GM13977 (cell line): ENCODE measurements around the gene ITPR3.

Experiments used
- DNase-seq: peaks from one replicate; pipeline ENCODE4 v3.0.0; 2012; ENCODE audit warnings: low spot score
- in situ Hi-C: fragments of 300-500 bp; cut with MboI; formaldehyde crosslinking; loops from one replicate; pipeline ENCODE4 v1.12.0; 2022; ENCODE audit warnings: low sequenced_read_pairs, low pct_unique_long_range_greater_than_20kb, mixed read lengths, inconsistent platforms; ENCODE audit not compliant: unreplicated experiment
- TF ChIP-seq, protein P1 (sequence below): IDR thresholded peaks from 2 replicates; pipeline ENCODE4 v1.5.1; 2012; ENCODE audit warnings: mild to moderate bottlenecking, control low read depth; ENCODE audit not compliant: insufficient read depth; ENCODE audit errors: extremely low read depth, missing control alignments

Gene ITPR3

DNA sequence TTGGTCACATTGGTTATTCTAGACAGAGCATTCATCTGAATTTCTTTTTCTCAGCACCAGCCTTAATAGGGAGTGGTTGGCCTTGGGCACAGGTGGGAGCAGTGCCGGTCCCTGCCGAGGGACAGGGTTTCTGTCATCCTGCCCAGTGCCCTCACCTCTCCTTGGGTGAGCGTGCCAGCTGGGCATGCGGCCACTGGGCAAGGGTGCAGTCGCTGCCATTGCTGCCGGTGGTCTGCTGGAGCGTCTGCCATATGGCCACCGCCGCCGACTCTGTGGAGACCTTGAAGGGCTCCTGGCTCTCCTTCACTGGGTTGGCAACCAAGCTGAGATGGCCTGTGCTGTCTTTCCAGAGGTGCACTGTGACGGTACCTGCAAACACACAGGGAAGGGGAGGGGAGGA is 106.8 kb downstream of the ITPR3 start:
- in situ Hi-C loops: no loop called here
- DNase-seq: no peak
- TF ChIP-seq, protein P1, sequence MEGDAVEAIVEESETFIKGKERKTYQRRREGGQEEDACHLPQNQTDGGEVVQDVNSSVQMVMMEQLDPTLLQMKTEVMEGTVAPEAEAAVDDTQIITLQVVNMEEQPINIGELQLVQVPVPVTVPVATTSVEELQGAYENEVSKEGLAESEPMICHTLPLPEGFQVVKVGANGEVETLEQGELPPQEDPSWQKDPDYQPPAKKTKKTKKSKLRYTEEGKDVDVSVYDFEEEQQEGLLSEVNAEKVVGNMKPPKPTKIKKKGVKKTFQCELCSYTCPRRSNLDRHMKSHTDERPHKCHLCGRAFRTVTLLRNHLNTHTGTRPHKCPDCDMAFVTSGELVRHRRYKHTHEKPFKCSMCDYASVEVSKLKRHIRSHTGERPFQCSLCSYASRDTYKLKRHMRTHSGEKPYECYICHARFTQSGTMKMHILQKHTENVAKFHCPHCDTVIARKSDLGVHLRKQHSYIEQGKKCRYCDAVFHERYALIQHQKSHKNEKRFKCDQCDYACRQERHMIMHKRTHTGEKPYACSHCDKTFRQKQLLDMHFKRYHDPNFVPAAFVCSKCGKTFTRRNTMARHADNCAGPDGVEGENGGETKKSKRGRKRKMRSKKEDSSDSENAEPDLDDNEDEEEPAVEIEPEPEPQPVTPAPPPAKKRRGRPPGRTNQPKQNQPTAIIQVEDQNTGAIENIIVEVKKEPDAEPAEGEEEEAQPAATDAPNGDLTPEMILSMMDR: no peak

DNA sequence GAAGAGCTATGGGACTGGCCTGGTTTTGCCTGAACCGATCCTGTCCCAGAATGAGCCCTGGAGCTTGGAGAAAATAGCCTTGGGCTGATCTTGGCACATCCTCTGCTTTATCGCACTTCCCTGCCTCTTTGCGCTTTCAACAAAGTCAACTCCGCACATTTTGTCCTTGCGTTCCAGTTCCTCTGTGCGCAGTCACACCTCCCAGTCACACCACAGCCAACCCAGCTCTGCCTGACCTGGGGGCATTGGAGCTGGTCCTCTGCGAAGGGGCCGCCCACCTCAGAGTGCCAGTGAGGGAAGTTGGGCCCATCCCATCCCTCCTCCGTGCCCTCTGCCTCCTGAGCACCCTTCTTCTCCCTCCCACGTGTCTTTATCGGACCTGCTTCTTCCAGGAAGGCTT is 107.3 kb downstream of the ITPR3 start:
- in situ Hi-C loops: no loop called here
- no peak for DNase-seq
- TF ChIP-seq, protein P1: no peak

DNA sequence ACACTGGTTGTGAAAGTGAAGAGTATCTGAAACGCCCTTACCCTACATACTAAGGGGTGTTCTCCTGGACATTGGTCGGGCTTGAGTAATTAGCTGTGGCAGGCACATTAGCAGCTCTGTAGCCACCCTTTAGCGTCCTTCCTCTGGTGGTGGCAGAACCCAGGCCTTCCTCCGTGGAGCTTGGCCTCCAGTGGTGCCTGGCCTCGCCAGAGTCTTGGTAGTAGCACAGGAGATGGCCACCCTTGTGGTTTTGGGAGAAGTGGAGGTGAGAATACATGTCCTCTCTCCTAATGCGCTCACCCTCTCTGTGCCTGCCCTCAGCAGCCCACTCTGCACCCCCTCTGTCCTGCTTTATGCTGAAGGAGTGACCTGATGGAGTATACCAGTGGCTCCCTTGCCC is 107.9 kb downstream of the ITPR3 start:
- in situ Hi-C loops: no loop called here
- TF ChIP-seq, protein P1: no peak

DNA sequence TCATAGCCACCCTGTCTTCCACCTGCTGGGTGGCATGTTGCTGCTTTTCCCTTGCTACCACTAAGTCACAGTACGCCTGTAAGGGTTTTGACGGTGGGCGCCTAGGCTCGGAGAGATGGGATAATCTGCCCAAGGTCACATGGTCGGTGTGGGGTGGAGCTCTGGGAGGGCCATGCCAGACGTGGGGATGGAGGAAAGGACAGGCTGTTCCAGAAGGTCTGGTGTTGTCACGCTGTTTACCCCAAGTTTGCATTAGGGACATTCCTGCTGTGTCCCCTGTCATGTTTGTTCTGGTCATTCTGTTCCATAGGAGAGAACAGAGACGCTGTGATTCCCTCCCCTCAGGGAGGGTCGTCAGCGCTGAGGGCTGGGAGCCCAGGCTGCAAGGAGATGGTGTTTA is 109.5 kb downstream of the ITPR3 start:
- TF ChIP-seq, protein P1: no peak
- DNase-seq: no peak

More for the DNA sequence above, 107.9 kb downstream of the ITPR3 start:
- no peak for DNase-seq

DNA sequence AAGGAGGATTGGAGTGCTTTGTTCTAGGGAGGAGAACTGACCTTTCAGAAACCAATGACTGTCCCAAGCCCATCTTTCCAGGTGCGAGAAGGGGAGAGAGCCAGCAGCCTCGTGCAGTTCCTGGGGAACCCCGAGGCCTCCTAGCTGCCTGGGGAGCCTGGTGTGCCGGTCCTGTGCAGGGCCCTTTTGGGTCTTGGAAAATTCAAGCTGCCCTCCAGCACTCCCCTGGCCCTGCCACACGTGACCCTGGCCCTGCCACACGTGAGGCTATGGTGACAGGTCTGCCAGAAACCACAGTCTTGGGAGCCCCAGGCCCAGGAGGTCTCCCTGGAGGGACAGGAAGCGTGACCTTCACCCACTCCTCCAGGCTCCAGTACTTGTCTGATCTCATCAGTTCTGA is 109.9 kb downstream of the ITPR3 start:
- TF ChIP-seq, protein P1: no peak
- no peak for DNase-seq
- in situ Hi-C loops: no loop called here

More for the DNA sequence above, 109.5 kb downstream of the ITPR3 start:
- in situ Hi-C loops: no loop called here

DNA sequence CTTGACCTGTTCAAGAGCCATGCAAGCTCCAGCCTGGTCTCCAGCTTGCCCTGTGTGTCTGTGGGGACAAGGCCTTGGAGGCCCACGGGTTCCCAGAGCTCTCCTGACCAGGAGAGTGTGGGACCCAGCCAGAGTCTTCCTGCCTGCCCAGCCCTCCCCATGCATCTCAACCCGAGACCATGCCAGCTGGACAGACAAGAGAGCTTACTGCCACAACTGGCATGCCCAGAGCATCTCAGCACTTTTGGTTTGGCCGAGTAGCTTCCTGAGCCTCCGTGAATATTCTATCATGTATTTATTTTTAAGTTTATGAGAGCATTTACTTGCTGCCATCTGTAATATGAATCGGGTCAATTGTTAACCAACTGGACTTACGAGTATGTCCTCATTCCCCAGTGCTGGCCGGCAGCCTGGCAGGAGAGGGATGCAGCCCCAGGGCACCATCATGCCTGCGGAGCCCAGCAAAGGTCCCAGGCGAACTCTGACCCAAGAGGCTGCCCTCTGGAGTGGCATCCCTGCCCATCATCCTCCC is 110.7 kb downstream of the ITPR3 start:
- in situ Hi-C loops: no loop called here
- no peak for DNase-seq
- TF ChIP-seq, protein P1: no peak

DNA sequence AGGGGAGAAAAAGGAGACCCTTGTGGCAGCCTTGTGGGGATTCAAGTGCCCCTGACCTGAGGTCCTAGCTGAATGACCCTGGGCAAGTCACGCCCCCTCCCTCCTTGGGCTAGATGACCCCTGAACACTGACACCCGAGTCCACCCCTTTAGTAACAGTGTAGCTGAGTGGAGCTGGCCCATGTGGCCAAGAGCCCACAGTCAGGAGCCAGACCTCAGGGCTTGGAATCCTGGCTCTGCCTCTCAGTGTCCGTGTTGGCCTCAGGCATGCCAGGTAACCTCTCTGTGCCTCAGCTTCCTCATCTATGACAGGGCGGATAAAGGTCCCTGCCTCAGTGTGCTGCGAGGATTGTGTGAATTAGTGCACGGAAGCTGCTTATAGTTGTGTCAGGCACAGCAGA is 111.3 kb downstream of the ITPR3 start:
- TF ChIP-seq, protein P1: no peak
- in situ Hi-C loops: no loop called here
- no peak for DNase-seq
